Prostate gland (tissue), 2 donors: ENCODE measurements around the gene RFX7.

Source experiments
- POLR2A ChIP-seq: fragments of 450-650 bp; IDR thresholded peaks from one replicate; pipeline ENCODE4 v1.6.1; 2016; ENCODE audit warnings: antibody characterized with exemption, mild to moderate bottlenecking
- POLR2AphosphoS5 ChIP-seq: sonication (generic); formaldehyde crosslinking; IDR thresholded peaks from one replicate; pipeline ENCODE4 v1.6.1; 2017; ENCODE audit warnings: antibody characterized with exemption
- TF ChIP-seq, protein P1 (sequence below), 4 experiments: fragments of 200-600 bp in 2 of 4; fragments of 450-650 bp in 2 of 4; sonication (generic) in 2 of 4; IDR thresholded peaks; 1 replicate in 3 of 4; 2 replicates in 1 of 4; pipeline ENCODE4 v1.5.1; 2016 to 2019; ENCODE audit warnings: antibody characterized with exemption in 4 of 4, mild to moderate bottlenecking in 2 of 4, moderate library complexity in 2 of 4

DNA sequence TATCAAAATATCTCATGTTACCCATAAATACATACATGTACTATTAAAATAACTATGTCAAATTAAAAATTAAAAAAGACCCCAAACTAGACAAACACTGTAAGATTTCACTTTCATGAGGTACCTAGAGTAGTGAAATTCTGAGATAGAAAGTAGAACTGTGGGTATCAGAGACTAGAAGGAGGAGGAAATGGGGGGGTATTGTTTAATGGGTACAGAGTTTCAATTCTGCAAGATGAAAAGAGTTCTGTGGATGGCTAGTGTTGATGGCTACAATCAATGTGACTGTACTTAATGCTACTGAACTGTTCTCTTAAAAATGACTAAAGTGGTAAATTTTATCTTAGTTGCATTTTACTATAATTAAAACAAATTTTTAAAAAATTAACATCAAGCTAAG, 36.6 kb downstream of the RFX7 start:
- TF ChIP-seq, protein P1, sequence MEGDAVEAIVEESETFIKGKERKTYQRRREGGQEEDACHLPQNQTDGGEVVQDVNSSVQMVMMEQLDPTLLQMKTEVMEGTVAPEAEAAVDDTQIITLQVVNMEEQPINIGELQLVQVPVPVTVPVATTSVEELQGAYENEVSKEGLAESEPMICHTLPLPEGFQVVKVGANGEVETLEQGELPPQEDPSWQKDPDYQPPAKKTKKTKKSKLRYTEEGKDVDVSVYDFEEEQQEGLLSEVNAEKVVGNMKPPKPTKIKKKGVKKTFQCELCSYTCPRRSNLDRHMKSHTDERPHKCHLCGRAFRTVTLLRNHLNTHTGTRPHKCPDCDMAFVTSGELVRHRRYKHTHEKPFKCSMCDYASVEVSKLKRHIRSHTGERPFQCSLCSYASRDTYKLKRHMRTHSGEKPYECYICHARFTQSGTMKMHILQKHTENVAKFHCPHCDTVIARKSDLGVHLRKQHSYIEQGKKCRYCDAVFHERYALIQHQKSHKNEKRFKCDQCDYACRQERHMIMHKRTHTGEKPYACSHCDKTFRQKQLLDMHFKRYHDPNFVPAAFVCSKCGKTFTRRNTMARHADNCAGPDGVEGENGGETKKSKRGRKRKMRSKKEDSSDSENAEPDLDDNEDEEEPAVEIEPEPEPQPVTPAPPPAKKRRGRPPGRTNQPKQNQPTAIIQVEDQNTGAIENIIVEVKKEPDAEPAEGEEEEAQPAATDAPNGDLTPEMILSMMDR (IDR thresholded peaks at IDR 0.05): no peak
- no peak for TF ChIP-seq POLR2A
- TF ChIP-seq POLR2AphosphoS5: no peak
